Peyer's patch (tissue), 4 donors: Measurements from ENCODE around the gene NAXE. TPM values are rescaled to one million over a fixed set of nuclear protein-coding genes. Genes with fewer than 3 reads are reported as not detected.

Source experiments
- DNase-seq, 3 donors: peaks; one replicate each; pipeline ENCODE4 v3.0.0-alpha.2; 2017 to 2019
- H3K27ac ChIP-seq, 4 donors: fragments of 200-600 bp; sonication (generic); one replicate each; pipeline ENCODE4 v1.5.1; 2016 to 2019
- H3K27me3 ChIP-seq, 2 donors: fragments of 200-600 bp; sonication (generic); one replicate each; pipeline ENCODE4 v1.5.1; 2019
- H3K36me3 ChIP-seq, 3 donors: fragments of 200-600 bp; sonication (generic); one replicate each; pipeline ENCODE4 v1.5.1; 2016 to 2019
- H3K4me1 ChIP-seq, 4 donors: fragments of 200-600 bp; sonication (generic); one replicate each; pipeline ENCODE4 v1.5.1; 2016 to 2019
- H3K4me3 ChIP-seq, 4 donors: fragments of 200-600 bp; sonication (generic); 1 replicate in 3 of 4; 2 replicates in 1 of 4; pipeline ENCODE4 v1.5.1; 2016 to 2019; ENCODE audit warnings: mild to moderate bottlenecking in 1 of 4
- H3K9me3 ChIP-seq, 4 donors: fragments of 200-600 bp; sonication (generic); one replicate each; pipeline ENCODE4 v1.5.1; 2016 to 2019; ENCODE audit warnings: mild to moderate bottlenecking in 1 of 4
- CTCF ChIP-seq, 6 experiments: fragments of 450-650 bp in 4 of 6; fragments of 200-600 bp in 2 of 6; sonication (generic) in 1 of 6; IDR thresholded peaks; one replicate each; pipeline ENCODE4 v1.5.1; 2017 to 2019; ENCODE audit warnings: antibody characterized with exemption in 6 of 6, mild to moderate bottlenecking in 3 of 6, moderate library complexity in 1 of 6
- POLR2A ChIP-seq, 2 donors: fragments of 450-650 bp; IDR thresholded peaks; one replicate each; pipeline ENCODE4 v1.5.1; 2017; ENCODE audit warnings: antibody characterized with exemption in 2 of 2, mild to moderate bottlenecking in 2 of 2, moderate library complexity in 2 of 2
- total RNA-seq, 4 donors: library from RNA; depleted of rRNA; stranded (reverse); fragments of >200 nt; gene quantifications; one replicate each; pipeline ENCODE4 v1.1.0, GENCODE V29; 2016

Gene NAXE
- total RNA-seq, 4 donors from 2014 or later: 38.0 to 96.5 (median 73.1) TPM

- DNase-seq: no peak
- TF ChIP-seq POLR2A (IDR thresholded peaks at IDR 0.05) (no peak), CTCF (IDR thresholded peaks at IDR 0.05) (no peak)
- H3K27me3 ChIP-seq: peaks cover 0 to 17% of the 10 kb centered on the region in 2 donors
- H3K4me1 ChIP-seq: peaks cover 0 to 15% (median 11%) of the 10 kb centered on the region in 4 donors
- no peaks in the 10 kb centered on the region for H3K36me3 ChIP-seq
- no peak overlapping the region for H3K27ac ChIP-seq
- H3K9me3 ChIP-seq: no peaks in the 10 kb centered on the region
- no peak overlapping the region for H3K4me3 ChIP-seq
These were observed 48.1 kb downstream of the NAXE start for GRCh38 chr1:156639601-156640101.

GRCh38 chr1:156640842-156641706, 49.5 kb downstream of the NAXE start:
- peaks cover 0 to 17% of the 10 kb centered on the region in 2 donors for H3K27me3 ChIP-seq
- H3K4me3 ChIP-seq: peak overlapping the region in 2 of 4 donors; percentile 41 to 42
- peaks cover 0 to 15% (median 11%) of the 10 kb centered on the region in 4 donors for H3K4me1 ChIP-seq

GRCh38 chr1:156641761-156642264, 50.2 kb downstream of the NAXE start, which contains the start of gene BCAN:
Gene BCAN, plus strand, starts transcription at chr1:156642117. Its CDS starts 3,938 bp downstream, at chr1:156646055.
- no peaks in the 10 kb centered on the region for H3K9me3 ChIP-seq
- H3K27ac ChIP-seq: no peak within 1 kb of the TSS
- peak within 1 kb of the TSS; percentile 16 to 43 (median 42) for H3K4me3 ChIP-seq
- no peak for TF ChIP-seq POLR2A (IDR thresholded peaks at IDR 0.05)
- TF ChIP-seq CTCF (IDR thresholded peaks at IDR 0.05): no peak
- DNase-seq: no peak
- peaks cover 0 to 15% (median 11%) of the 10 kb centered on the region in 4 donors for H3K4me1 ChIP-seq
- H3K27me3 ChIP-seq: peaks cover 0 to 17% of the 10 kb centered on the region in 2 donors
- H3K36me3 ChIP-seq: no peaks in the 10 kb centered on the region

More at GRCh38 chr1:156640842-156641706, 49.5 kb downstream of the NAXE start:
- no peak for DNase-seq
- no peaks in the 10 kb centered on the region for H3K36me3 ChIP-seq
- TF ChIP-seq POLR2A (IDR thresholded peaks at IDR 0.05) (no peak), CTCF (IDR thresholded peaks at IDR 0.05) (no peak)
- H3K27ac ChIP-seq: no peak overlapping the region
- no peaks in the 10 kb centered on the region for H3K9me3 ChIP-seq

GRCh38 chr1:156642265-156643048, 50.9 kb downstream of the NAXE start:
- Histone ChIP-seq H3K9me3 (no peaks in the 10 kb centered on the region), H3K4me3 (peak overlapping the region in 3 of 4 donors; percentile 41 to 43 (median 42)), H3K4me1 (peaks cover 0 to 15% (median 11%) of the 10 kb centered on the region in 4 donors), H3K27me3 (peaks cover 0 to 17% of the 10 kb centered on the region in 2 donors), H3K27ac (no peak overlapping the region), H3K36me3 (no peaks in the 10 kb centered on the region)
- no peak for TF ChIP-seq CTCF (IDR thresholded peaks at IDR 0.05)
- TF ChIP-seq POLR2A (IDR thresholded peaks at IDR 0.05): no peak
- no peak for DNase-seq

GRCh38 chr1:156643049-156643777, 51.6 kb downstream of the NAXE start:
- no peak overlapping the region for H3K27ac ChIP-seq
- peaks cover 0 to 15% (median 11%) of the 10 kb centered on the region in 4 donors for H3K4me1 ChIP-seq
- H3K4me3 ChIP-seq: no peak overlapping the region
- TF ChIP-seq CTCF (IDR thresholded peaks at IDR 0.05) (no peak), POLR2A (IDR thresholded peaks at IDR 0.05) (no peak)
- H3K27me3 ChIP-seq: peaks cover 0 to 17% of the 10 kb centered on the region in 2 donors
- no peak for DNase-seq
- H3K36me3 ChIP-seq: no peaks in the 10 kb centered on the region
- H3K9me3 ChIP-seq: no peaks in the 10 kb centered on the region
